Measurements from ENCODE around the gene TPCN2. TPM values are rescaled to one million over a fixed set of nuclear protein-coding genes. Genes with fewer than 3 reads are reported as not detected.

TPCN2 gene
- total RNA-seq, 1 donor from 2014 or later, result 23.7 TPM

GRCh38 chr11:69053546-69054396, 5.0 kb downstream of the TPCN2 start:
- no peak for DNase-seq (ENCODE audit: low spot score in 2 of 2, unreplicated experiment in 2 of 2)
- H3K4me3 Mint-ChIP-seq, result no peak overlapping the region
- TF ChIP-seq, protein P1, sequence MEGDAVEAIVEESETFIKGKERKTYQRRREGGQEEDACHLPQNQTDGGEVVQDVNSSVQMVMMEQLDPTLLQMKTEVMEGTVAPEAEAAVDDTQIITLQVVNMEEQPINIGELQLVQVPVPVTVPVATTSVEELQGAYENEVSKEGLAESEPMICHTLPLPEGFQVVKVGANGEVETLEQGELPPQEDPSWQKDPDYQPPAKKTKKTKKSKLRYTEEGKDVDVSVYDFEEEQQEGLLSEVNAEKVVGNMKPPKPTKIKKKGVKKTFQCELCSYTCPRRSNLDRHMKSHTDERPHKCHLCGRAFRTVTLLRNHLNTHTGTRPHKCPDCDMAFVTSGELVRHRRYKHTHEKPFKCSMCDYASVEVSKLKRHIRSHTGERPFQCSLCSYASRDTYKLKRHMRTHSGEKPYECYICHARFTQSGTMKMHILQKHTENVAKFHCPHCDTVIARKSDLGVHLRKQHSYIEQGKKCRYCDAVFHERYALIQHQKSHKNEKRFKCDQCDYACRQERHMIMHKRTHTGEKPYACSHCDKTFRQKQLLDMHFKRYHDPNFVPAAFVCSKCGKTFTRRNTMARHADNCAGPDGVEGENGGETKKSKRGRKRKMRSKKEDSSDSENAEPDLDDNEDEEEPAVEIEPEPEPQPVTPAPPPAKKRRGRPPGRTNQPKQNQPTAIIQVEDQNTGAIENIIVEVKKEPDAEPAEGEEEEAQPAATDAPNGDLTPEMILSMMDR (IDR thresholded peaks at IDR 0.05; ENCODE audit: unreplicated experiment), result no peak
- peaks cover 7% of the 10 kb centered on the region for H3K4me1 Mint-ChIP-seq
- H3K27me3 Mint-ChIP-seq (ENCODE audit: low read depth), result no peaks in the 10 kb centered on the region
- no peak overlapping the region for H3K27ac Mint-ChIP-seq
- H3K36me3 Mint-ChIP-seq, result peaks cover 5% of the 10 kb centered on the region
- H3K9me3 Mint-ChIP-seq, result no peaks in the 10 kb centered on the region

GRCh38 chr11:69054397-69055211, 5.9 kb downstream of the TPCN2 start:
- DNase-seq (ENCODE audit: low spot score in 2 of 2, unreplicated experiment in 2 of 2), result no peak
- peaks cover 5% of the 10 kb centered on the region for H3K36me3 Mint-ChIP-seq

GRCh38 chr11:69055212-69055586, 6.5 kb downstream of the TPCN2 start:
- peaks cover 2% of the 10 kb centered on the region for H3K4me1 Mint-ChIP-seq
- H3K4me3 Mint-ChIP-seq, result no peak overlapping the region

More at GRCh38 chr11:69054397-69055211, 5.9 kb downstream of the TPCN2 start:
- Mint-ChIP-seq H3K4me3 (no peak overlapping the region), H3K27ac (no peak overlapping the region), H3K27me3 (ENCODE audit: low read depth) (no peaks in the 10 kb centered on the region), H3K9me3 (no peaks in the 10 kb centered on the region), H3K4me1 (peaks cover 6% of the 10 kb centered on the region)
- TF ChIP-seq, protein P1 (IDR thresholded peaks at IDR 0.05; ENCODE audit: unreplicated experiment), result no peak

DNA sequence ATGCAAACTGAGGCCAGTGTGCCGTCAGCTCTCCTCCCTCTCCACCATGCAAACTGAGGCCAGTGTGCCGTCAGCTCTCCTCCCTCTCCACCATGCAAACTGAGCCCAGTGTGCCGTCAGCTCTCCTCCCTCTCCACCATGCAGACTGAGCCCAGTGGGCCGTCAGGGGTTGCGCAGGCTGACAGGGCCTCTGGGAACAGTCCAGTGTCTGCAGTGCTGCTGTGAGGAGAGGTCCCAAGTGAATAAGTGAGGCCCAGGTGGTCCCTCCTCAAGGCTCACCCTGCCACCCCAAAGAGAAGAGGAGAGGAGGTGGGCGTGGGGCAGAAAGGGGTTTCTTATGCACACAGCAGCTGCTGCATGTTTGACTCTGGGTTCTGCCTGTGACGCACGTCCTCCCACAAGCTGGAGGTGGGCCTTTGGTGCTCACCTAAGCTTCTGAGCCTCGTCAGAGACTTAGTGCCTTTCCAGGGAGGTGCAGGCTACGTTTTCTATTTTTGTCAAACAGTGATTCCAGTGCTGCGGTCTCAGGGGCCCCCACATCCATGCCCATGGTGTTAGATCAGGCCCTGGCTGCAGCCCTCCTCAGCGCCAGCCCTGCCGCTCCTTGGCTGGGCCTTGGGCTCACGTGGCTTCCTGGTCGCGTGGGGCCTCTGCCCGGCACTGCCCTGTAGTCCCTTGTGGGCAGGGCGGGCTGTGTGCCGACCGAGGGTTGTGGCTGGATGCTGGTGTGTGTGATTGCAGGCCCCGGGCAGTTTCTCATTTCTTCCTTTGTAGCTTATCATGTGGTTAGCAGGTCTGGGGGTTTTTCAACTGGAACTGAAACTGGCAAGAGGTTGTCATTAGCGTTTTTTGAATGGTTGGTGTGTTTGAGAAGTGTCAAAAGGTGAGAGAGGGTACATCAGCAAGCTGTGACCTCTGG, 7.1 kb downstream of the TPCN2 start:
- no peak for DNase-seq (ENCODE audit: low spot score in 2 of 2, unreplicated experiment in 2 of 2)
- Mint-ChIP-seq H3K36me3 (peaks cover 5% of the 10 kb centered on the region), H3K27ac (no peak overlapping the region), H3K4me1 (peaks cover 2% of the 10 kb centered on the region), H3K4me3 (no peak overlapping the region), H3K27me3 (ENCODE audit: low read depth) (no peaks in the 10 kb centered on the region), H3K9me3 (no peaks in the 10 kb centered on the region)
- TF ChIP-seq, protein P1 (IDR thresholded peaks at IDR 0.05; ENCODE audit: unreplicated experiment), result no peak

More at GRCh38 chr11:69055212-69055586, 6.5 kb downstream of the TPCN2 start:
- Mint-ChIP-seq H3K9me3 (no peaks in the 10 kb centered on the region), H3K27me3 (ENCODE audit: low read depth) (no peaks in the 10 kb centered on the region), H3K36me3 (peaks cover 5% of the 10 kb centered on the region), H3K27ac (no peak overlapping the region)
- no peak for DNase-seq (ENCODE audit: low spot score in 2 of 2, unreplicated experiment in 2 of 2)
- TF ChIP-seq, protein P1 (IDR thresholded peaks at IDR 0.05; ENCODE audit: unreplicated experiment), result no peak

DNA sequence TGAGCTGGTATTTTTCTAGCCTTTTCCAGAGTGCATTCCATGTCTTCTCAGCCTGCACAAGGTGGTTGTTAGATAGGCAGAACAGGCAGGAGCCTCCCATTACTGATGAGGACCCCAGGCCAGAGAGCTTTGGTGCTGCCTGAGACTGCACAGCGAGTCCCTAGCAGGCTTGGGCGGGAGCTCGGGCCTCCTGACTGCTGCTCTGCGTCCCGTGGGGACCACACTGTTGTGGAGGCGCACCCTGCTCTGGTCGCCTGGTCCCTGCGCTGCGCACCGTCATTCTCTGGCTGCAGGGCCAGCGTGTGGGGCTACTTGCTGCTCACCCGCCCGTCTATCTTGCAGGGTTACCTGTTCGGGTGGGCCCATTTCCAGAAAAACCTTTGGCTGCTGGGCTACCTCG, 8.5 kb downstream of the TPCN2 start:
- Mint-ChIP-seq H3K9me3 (no peaks in the 10 kb centered on the region), H3K27ac (no peak overlapping the region), H3K36me3 (peaks cover 5% of the 10 kb centered on the region), H3K4me1 (no peaks in the 10 kb centered on the region), H3K27me3 (ENCODE audit: low read depth) (no peaks in the 10 kb centered on the region), H3K4me3 (no peak overlapping the region)
- no peak for DNase-seq (ENCODE audit: low spot score in 2 of 2, unreplicated experiment in 2 of 2)
- TF ChIP-seq, protein P1 (IDR thresholded peaks at IDR 0.05; ENCODE audit: unreplicated experiment), result no peak

Measured in mesothelial cell of epicardium (in vitro differentiated cells).